ENCODE results near the gene CATSPER1. TPM values are rescaled to one million over a fixed set of nuclear protein-coding genes. Genes with fewer than 3 reads are reported as not detected.
A peak's percentile ranks its signal among the peaks of the same experiment; 100 is the strongest.

Gene CATSPER1
- total and polyA plus RNA-seq, 2 of the 8 experiments (the other 6 are each of a cell fraction or from before 2014, with no cell fraction given), result not detected

DNA sequence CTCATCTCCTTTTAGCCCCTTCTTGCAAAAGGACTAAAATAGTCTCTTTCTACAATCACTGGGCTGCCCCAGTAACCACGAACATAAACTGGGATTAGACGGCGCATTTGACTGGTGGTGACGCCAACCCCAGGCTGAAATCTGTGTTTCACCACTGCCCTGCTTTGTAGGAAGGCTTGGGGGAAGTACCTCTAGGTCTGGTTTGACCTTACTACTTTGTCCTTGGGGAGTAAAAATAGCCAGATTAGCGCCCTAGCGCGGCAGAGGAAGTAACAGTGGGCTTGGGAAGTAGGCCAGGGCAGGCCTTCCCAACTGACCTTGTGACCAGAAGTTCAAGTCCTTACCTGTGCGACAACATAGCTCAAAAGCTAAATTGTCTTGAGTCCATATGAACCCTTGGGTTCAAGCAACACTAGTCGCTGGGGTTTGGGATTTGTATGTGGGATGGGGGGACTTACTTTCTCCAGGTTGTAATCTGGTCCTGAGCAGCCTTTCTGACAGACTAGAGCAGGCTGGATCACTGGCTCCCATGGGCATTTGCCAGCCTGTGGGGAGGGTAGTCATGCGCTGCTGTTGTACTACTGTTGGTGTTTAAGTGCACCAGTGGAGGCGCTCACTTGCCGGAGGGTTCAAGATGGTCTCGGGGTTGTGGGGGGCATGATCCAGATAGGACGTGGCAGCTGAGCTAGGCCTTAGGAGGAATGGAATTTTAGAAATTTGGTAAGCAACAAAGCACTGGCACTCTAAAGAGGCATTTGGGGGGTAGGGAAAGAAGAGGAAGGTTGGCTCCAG is 42.8 kb upstream of the CATSPER1 start (continued):
- 0 out of 2 replicates have a peak, but pooled peaks have one; percentile 7 for TF ChIP-seq BACH1 (IDR thresholded peaks at IDR 0.05; ENCODE audit: low read length)
- no peak for TF ChIP-seq KDM1A (IDR thresholded peaks at IDR 0.05; ENCODE audit: borderline replicate concordance, low read length)
- TF ChIP-seq RXRA (IDR thresholded peaks at IDR 0.05; ENCODE audit: insufficient read depth, low read depth, low read length), result no peak
- TF ChIP-seq POLR2A (IDR thresholded peaks at IDR 0.05; ENCODE audit: control extremely low read depth in 1 of 2, low read depth in 2 of 2, low read length in 2 of 2), result no peak; a peak in 1 of 3 replicates
- TF ChIP-seq POLR2AphosphoS5 (IDR thresholded peaks at IDR 0.05; ENCODE audit: low read depth, low read length), result no peak; the same call in 1 of the 2 replicates
- no peak for TF ChIP-seq TCF12 (IDR thresholded peaks at IDR 0.05; ENCODE audit: low read depth, low read length)
- TF ChIP-seq TAF7 (optimal IDR thresholded peaks at IDR 0.05; ENCODE audit: borderline replicate concordance, low read depth, low read length), result no peak
- TF ChIP-seq CHD1 (IDR thresholded peaks at IDR 0.05; ENCODE audit: low read depth, low read length), result no peak
- TF ChIP-seq TAF1 (IDR thresholded peaks at IDR 0.05; ENCODE audit: low read depth, low read length), result peak; percentile 46; the same call in 1 of the 2 replicates
